Measurements from ENCODE around the gene SMAP1.

DNA sequence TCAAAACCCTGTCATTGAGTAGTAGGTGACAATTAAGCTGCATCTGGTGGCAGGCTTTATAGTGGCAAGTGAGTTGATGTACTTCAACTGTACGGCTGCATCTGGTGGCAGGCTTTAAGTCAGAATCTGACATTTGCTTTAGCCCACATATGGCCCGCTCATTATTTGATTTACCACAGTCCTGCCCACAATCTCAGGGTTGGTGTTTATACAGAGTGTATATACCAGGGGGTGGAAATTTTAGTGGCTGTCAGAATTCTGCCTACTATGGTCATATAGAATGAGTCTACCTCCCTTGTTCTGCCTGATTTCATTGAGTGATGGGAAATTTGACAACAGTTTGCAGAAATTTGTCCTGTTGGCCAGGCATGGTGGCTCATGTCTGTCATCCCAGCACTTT is 112.3 kb downstream of the SMAP1 start:
- TF ChIP-seq, protein P1, sequence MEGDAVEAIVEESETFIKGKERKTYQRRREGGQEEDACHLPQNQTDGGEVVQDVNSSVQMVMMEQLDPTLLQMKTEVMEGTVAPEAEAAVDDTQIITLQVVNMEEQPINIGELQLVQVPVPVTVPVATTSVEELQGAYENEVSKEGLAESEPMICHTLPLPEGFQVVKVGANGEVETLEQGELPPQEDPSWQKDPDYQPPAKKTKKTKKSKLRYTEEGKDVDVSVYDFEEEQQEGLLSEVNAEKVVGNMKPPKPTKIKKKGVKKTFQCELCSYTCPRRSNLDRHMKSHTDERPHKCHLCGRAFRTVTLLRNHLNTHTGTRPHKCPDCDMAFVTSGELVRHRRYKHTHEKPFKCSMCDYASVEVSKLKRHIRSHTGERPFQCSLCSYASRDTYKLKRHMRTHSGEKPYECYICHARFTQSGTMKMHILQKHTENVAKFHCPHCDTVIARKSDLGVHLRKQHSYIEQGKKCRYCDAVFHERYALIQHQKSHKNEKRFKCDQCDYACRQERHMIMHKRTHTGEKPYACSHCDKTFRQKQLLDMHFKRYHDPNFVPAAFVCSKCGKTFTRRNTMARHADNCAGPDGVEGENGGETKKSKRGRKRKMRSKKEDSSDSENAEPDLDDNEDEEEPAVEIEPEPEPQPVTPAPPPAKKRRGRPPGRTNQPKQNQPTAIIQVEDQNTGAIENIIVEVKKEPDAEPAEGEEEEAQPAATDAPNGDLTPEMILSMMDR (IDR thresholded peaks at IDR 0.05), result no peak
- TF ChIP-seq POLR2A (IDR thresholded peaks at IDR 0.05), result no peak

Measured in adrenal gland (tissue), 5 donors.